HG03354 (cell line): Measurements from ENCODE around the gene SOX2.

ENCODE experiments used
- ATAC-seq: cut with Tn5 transposase; IDR thresholded peaks from one replicate; pipeline ENCODE4 v1.9.1; 2021; ENCODE audit warnings: mild to moderate bottlenecking; ENCODE audit not compliant: unreplicated experiment, poor library complexity, severe bottlenecking

SOX2 gene

GRCh38 chr3:181711325-181712135, at the start of gene SOX2:
TSS of gene SOX2 (plus strand) at chr3:181711925. CDS start at chr3:181712361, 436 bp downstream.
- ATAC-seq, result peak; percentile 70

GRCh38 chr3:181683563-181683962, 28.2 kb upstream of the SOX2 start:
- peak; percentile 71 for ATAC-seq

- no peak for ATAC-seq
These were observed 24.5 kb upstream of the SOX2 start for GRCh38 chr3:181687190-181687589.

DNA sequence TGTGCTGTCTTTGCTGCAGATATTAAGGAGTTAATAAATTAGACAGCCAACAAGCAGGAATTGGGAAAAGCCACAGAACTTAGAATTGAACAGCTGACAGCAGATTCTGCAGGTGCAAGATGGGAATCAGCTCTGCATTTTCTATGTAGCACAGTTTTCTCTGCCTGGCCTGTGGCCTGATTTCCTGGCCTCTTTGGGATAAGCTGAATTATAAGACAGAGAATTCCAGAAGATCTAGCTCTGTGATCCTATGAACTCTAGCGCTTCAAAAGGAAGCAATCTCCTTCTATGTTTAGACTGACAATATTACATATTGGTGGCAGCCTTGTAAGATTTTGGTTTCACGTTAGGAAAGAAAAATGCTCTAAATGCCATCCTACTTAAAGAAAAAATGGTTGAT, 24.0 kb upstream of the SOX2 start:
- ATAC-seq, result no peak

DNA sequence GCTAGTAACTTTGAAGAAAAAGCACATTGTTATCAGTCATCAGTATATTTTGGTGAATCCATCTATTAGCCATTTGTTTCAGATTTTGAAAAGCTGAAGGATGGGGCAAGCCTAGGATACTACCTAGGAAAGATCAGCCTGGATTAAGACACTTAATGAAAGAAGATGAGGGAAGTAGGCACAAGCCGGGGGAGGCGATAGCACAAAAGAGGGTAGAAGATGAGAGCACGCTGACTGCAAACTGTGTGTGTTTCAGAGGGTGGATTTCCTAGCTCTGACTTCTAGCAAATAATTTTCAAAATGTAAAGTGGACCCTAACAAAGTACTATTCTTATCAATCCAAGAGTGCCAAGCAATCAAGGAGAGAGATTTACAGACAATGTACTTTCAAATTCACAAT, 22.2 kb upstream of the SOX2 start:
- no peak for ATAC-seq

DNA sequence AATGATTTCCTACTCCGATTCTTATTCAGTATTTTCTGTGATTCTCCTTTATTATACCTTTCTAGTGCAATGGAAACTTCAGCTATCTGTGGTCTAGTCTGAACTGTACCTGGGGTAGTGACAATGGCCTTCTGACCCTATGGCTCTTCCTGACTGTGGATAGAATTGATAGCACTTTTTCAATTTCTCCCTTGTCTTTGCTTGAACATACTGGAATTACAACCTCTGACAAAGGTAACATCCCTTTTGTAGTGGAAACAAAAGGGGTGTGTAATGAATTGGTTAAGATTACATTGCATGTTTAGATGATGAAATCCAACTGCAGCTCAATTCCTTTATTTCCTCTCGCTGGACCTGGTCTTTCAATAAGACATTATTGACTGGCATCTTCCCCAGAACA, 21.0 kb upstream of the SOX2 start:
- ATAC-seq, result no peak

DNA sequence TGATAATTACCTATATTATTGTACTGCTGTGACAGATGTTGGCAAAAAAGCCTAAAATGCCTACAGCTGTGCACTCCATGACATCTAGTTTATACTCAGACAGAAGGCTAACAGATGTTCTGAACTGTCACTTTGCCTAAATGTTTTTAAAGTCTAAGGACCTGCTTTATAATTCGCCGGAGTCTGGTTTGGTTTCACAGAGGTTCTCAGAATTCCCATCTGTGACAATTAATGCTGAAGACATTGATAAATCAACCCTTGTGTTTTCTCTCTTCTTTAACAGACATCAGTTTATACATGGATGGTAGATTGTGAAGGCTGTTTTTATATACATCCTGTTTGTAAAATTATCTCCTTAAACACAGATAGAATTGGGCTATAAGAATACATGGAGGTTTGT, 19.8 kb upstream of the SOX2 start:
- ATAC-seq, result no peak

DNA sequence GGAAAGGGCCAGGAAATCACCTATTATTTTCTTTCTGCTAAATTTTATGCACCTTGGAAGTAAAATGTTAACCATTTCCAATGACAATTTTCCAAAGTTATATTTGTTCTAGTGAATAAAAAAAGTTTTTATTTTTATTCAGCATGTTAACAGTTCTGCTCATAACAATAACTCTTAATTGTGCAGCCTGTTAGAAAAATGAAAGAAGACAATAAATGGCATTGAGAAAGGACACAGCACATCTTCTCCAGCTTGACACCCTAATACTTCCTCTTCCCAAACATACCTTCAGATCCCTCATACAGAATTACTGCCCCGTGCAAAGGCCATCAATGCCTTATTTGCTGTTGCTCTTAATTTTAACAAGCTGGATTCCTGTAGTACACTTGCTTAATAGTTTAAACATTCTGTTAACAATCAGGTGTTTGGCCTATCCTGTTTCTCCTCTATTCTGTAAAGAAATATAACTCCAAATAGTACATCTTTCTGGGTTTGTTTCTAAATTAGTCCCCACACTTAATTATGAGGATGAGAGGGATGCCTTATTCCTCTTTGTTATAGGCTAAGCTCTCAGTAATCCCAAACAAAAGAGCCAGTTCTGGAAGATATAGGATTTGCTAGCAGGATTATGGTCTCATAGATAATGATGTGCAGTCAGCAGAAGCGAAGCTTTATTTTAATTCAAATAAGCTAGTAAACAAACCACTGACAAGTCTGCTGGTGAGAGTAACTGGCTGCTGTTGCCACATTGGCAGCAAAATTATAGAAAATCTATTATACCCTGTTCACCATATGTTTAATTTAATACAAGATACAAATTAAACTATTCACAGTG, 19.2 kb upstream of the SOX2 start:
- no peak for ATAC-seq

DNA sequence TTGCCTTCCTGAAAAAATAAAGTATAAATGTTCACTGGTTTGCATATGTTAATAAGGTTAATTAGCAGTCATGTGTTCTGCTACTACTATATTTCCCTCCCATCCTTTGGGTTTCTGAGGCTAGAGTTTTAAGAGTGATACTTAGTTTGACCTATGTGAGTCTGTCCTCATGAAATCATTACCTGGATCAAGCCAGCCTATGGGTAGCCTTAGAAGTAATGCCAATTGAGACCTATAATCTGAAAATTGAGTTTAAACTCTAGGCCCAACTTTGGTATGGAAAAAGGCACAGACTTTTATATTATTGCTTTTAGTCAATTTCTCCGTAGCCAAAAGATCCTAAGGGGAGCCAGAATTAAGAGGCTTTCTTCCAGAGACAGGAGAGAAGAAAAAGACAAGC, 18.4 kb upstream of the SOX2 start:
- ATAC-seq, result no peak

DNA sequence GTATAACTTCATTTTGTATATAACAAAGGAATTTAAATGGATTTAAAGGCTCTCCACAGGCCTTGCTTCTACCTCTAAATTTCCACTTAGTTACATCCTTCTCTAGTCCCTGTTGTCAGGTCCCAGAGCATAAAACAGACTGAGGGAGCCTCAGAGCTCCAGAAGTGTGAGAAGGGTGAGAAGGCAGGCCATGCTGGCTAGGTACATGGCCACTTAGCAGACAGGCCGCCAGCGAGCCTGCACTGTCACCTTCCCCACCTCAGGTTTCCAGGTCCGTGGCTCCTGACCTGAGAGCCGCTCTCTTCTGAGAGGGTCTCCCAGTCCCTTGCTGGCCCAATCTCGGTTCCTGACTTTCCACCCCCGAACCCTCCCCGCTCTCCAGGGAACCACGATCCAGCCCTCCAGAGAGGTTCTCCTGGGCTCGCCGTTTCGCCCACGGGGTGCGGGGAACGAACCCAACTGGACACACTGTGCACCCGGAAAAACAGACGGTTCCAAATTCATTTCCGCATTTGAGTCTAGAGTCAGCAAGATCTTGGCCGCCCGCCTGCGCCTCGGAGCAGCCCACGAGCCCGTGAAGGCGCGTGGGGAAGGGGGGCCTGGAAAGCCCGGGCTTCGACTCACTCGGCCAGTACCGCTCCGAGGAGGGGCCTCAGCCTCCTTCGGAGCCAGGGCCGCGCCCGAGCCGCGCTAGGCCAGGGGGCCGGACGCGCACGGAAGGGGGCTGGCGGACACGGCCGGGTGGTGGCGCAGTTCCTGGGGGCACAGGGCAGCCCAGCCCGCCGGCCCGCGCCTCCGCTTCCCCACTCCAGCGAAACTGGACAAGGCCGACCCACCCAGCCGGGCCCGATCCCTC, 16.7 kb upstream of the SOX2 start:
- peak; percentile 37 for ATAC-seq

- ATAC-seq, result peak; percentile 1
These were observed 15.8 kb upstream of the SOX2 start for GRCh38 chr3:181695661-181696491.

- no peak for ATAC-seq
These were observed 15.0 kb upstream of the SOX2 start for GRCh38 chr3:181696626-181697230.

GRCh38 chr3:181698263-181698954, 13.3 kb upstream of the SOX2 start:
- ATAC-seq, result no peak

DNA sequence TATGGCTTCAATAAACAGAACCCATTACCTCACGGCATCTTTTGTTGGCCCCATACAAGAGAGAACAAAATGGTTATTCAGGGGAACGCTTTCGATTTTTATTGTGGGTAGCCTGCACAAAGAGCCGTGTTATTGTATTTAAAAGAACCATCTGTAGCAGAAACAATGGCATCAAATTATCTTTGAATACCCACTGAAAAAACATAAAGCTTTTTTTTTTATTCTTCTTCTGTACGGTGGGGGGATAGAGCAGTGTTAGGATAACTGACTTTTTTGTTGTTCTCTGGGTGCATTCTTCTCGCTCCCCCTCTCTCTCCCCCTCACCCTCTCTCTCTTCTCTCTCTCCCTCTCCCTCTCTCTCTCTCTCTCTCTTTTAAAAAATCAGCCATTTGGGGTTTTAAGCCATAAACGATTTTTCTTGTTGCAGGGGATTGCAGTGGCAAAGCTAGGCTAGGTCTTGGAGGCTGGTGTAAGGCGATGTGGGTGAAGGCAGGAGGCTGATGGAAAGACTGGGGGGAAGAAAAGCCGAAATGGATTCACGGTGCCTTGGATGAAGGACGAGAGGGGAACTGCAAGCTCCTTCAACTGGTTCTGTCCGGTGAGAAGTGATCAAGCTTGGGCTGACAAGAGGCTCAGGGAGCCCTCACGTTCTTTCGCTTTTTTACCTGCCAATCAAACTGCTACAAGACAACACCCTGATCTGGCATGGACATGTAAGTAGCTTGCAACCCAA, 12.4 kb upstream of the SOX2 start:
- no peak for ATAC-seq

GRCh38 chr3:181700168-181701087, 11.3 kb upstream of the SOX2 start:
- ATAC-seq, result peak; percentile 62

- no peak for ATAC-seq
These were observed 10.6 kb upstream of the SOX2 start for GRCh38 chr3:181701096-181701495.
